Measurements from ENCODE around the gene SORBS1.

DNA sequence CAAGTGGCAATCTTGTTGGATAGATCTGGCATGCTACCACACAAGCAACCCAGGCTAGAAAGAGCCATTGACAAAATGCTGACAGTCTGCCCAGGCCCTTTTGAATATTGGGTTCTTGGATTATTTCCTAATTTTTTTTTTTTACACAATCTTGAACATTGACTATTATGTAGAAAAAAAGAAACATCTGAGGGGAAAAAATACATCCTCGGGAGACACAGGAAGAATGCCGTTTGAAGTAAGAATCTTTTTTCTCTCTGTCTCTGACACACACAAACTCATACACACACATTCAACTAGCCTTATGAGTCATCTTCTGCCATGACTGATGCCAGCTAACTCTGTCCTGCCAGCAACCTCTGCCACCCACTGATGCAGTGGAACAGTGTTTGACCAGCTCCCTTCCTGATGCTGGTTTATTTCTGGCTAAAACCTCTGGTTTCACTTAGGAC, 47.2 kb downstream of the SORBS1 start:
- TF ChIP-seq, protein P1, sequence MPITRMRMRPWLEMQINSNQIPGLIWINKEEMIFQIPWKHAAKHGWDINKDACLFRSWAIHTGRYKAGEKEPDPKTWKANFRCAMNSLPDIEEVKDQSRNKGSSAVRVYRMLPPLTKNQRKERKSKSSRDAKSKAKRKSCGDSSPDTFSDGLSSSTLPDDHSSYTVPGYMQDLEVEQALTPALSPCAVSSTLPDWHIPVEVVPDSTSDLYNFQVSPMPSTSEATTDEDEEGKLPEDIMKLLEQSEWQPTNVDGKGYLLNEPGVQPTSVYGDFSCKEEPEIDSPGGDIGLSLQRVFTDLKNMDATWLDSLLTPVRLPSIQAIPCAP (CRISPR knock-in tag; IDR thresholded peaks at IDR 0.05; ENCODE audit: borderline replicate concordance), result no peak
- TF ChIP-seq, protein P2, sequence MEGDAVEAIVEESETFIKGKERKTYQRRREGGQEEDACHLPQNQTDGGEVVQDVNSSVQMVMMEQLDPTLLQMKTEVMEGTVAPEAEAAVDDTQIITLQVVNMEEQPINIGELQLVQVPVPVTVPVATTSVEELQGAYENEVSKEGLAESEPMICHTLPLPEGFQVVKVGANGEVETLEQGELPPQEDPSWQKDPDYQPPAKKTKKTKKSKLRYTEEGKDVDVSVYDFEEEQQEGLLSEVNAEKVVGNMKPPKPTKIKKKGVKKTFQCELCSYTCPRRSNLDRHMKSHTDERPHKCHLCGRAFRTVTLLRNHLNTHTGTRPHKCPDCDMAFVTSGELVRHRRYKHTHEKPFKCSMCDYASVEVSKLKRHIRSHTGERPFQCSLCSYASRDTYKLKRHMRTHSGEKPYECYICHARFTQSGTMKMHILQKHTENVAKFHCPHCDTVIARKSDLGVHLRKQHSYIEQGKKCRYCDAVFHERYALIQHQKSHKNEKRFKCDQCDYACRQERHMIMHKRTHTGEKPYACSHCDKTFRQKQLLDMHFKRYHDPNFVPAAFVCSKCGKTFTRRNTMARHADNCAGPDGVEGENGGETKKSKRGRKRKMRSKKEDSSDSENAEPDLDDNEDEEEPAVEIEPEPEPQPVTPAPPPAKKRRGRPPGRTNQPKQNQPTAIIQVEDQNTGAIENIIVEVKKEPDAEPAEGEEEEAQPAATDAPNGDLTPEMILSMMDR (IDR thresholded peaks at IDR 0.05 in 2 of 3, conservative IDR thresholded peaks at IDR 0.05 in 1 of 3; ENCODE audit: insufficient read depth in 2 of 3, low read depth in 1 of 3, low read length in 3 of 3), result no peak
- TF ChIP-seq SPI1 (IDR thresholded peaks at IDR 0.05; ENCODE audit: borderline replicate concordance, low read depth, low read length), result no peak
- no peak for TF ChIP-seq NRF1 (conservative IDR thresholded peaks at IDR 0.05 in 1 of 2, IDR thresholded peaks at IDR 0.05 in 1 of 2)
- no peak for TF ChIP-seq ZZZ3 (IDR thresholded peaks at IDR 0.05)
